ENCODE measurements around the gene C6orf163.

The C6orf163 gene

GRCh38 chr6:87391334-87391733, 46.7 kb downstream of the C6orf163 start:
- H3K4me3 ChIP-seq (ENCODE audit: control insufficient read depth, low read depth, low read length), result no peak overlapping the region
- peak; percentile 58 for TF ChIP-seq CTCF (IDR thresholded peaks at IDR 0.05; ENCODE audit: control insufficient read depth, insufficient read depth, low read depth, low read length, missing control alignments)
- DNase-seq (ENCODE audit: low read depth), result no peak

GRCh38 chr6:87393026-87393622, 48.5 kb downstream of the C6orf163 start:
- no peak overlapping the region for H3K4me3 ChIP-seq (ENCODE audit: control insufficient read depth, low read depth, low read length)
- TF ChIP-seq CTCF (IDR thresholded peaks at IDR 0.05; ENCODE audit: control insufficient read depth, insufficient read depth, low read depth, low read length, missing control alignments), result peak; percentile 59
- DNase-seq (ENCODE audit: low read depth), result peak; percentile 20

- DNase-seq (ENCODE audit: low read depth), result no peak
- no peak for TF ChIP-seq CTCF (IDR thresholded peaks at IDR 0.05; ENCODE audit: control insufficient read depth, insufficient read depth, low read depth, low read length, missing control alignments)
- H3K4me3 ChIP-seq (ENCODE audit: control insufficient read depth, low read depth, low read length), result no peak overlapping the region
Measured at GRCh38 chr6:87395431-87395830, 50.8 kb downstream of the C6orf163 start.

- DNase-seq (ENCODE audit: low read depth), result no peak
- TF ChIP-seq CTCF (IDR thresholded peaks at IDR 0.05; ENCODE audit: control insufficient read depth, insufficient read depth, low read depth, low read length, missing control alignments), result no peak
- no peak overlapping the region for H3K4me3 ChIP-seq (ENCODE audit: control insufficient read depth, low read depth, low read length)
Measured at GRCh38 chr6:87396595-87397392, 52.2 kb downstream of the C6orf163 start.

- TF ChIP-seq CTCF (IDR thresholded peaks at IDR 0.05; ENCODE audit: control insufficient read depth, insufficient read depth, low read depth, low read length, missing control alignments), result no peak
- H3K4me3 ChIP-seq (ENCODE audit: control insufficient read depth, low read depth, low read length), result no peak overlapping the region
- DNase-seq (ENCODE audit: low read depth), result no peak
Measured at GRCh38 chr6:87397656-87398055, 53.0 kb downstream of the C6orf163 start.

GRCh38 chr6:87401832-87402231, 57.2 kb downstream of the C6orf163 start:
- H3K4me3 ChIP-seq (ENCODE audit: control insufficient read depth, low read depth, low read length), result no peak overlapping the region
- TF ChIP-seq CTCF (IDR thresholded peaks at IDR 0.05; ENCODE audit: control insufficient read depth, insufficient read depth, low read depth, low read length, missing control alignments), result no peak
- no peak for DNase-seq (ENCODE audit: low read depth)

Measured in AG09309 (cell line).